Erythroblast (primary cell): ENCODE measurements around the gene THRB.

Experiments used
- GATA1 ChIP-seq: IDR thresholded peaks from 2 replicates; pipeline ENCODE4 v1.6.1; 2011; ENCODE audit warnings: low read depth, mild to moderate bottlenecking, control low read depth, low read length, moderate library complexity
- POLR2A ChIP-seq: IDR thresholded peaks from 2 replicates; pipeline ENCODE4 v1.6.1; 2011; ENCODE audit warnings: mild to moderate bottlenecking, low read length

- TF ChIP-seq POLR2A: no peak
- TF ChIP-seq GATA1: no peak
Measured at GRCh38 chr3:24253336-24253735, 241.3 kb downstream of the THRB start.
